ENCODE measurements around the gene DNAJC7.

- no peak for TF ChIP-seq CTCF (conservative IDR thresholded peaks at IDR 0.05; ENCODE audit: low read depth, low read length)
- TF ChIP-seq EZH2 (IDR thresholded peaks at IDR 0.05; ENCODE audit: low read length, unreplicated experiment): no peak
These were observed 42.6 kb downstream of the DNAJC7 start for GRCh38 chr17:41974658-41975057.

Data from PC-3 (cell line).